ENCODE measurements around the gene TP53TG5. TPM values are rescaled to one million over a fixed set of nuclear protein-coding genes. Genes with fewer than 3 reads are reported as not detected.
A peak's percentile ranks its signal among the peaks of the same experiment; 100 is the strongest.

Gene TP53TG5
- polyA plus RNA-seq, 4 donors, result 0.19 to 0.84 TPM; not detected in 2

DNA sequence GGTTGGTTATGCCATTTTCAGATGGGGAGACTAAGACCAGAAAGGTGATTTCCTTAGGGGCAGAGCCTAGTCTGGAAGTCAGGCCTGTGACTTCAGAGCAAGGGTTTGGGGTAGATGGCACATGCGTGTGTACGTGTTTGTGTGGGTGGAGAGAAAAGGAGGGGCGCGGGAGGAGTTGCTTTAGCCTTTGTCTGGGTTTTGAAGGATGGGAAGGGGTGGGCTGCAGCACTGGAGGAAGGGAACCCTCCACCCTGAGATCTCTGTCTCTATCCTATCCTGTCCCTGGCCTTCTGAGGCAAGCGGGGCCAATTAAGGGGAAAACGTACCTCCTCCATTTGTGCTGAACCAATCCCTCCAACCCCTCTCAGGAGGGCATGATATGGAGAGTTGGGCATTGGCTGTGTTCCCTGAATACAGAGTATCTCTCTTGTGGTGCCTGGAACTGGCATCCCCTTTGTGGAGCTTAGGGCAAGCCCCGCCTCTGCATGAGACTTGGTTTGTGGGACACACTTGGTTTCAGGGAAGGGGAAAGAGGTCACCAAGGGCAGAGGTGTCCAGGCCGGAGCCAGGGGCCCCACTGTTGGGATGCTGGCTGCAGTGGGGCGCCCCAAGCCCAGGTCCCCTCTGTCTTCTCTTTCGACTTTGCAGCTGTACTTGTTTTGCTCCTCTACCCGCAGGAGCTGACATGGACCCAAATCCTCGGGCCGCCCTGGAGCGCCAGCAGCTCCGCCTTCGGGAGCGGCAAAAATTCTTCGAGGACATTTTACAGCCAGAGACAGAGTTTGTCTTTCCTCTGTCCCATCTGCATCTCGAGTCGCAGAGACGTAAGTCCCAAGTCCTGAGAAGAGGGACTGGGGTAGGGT, 29.9 kb upstream of the TP53TG5 start, which contains the start of gene DBNDD2:
Gene DBNDD2 (plus strand): TSS at position 507 of the 863 bp plus-strand sequence. CDS start 179 bp downstream, at position 686.
- Histone ChIP-seq H3K4me3 (ENCODE audit: low read depth in 1 of 3, low read length in 3 of 3) (peak within 1 kb of the TSS; percentile 76 to 86 (median 79)), H3K36me3 (ENCODE audit: control insufficient read depth in 3 of 3, insufficient read depth in 2 of 3, low read depth in 1 of 3, low read length in 3 of 3) (peaks cover 0 to 11% (median 2%) of the 10 kb centered on the region in 3 donors), H3K27me3 (ENCODE audit: control insufficient read depth in 3 of 3, insufficient read depth in 3 of 3, low read length in 3 of 3) (peaks cover 0 to 2% (median 0%) of the 10 kb centered on the region in 3 donors), H3K9me3 (ENCODE audit: control insufficient read depth in 2 of 2, insufficient read depth in 1 of 2, low read depth in 1 of 2, low read length in 1 of 2) (no peaks in the 10 kb centered on the region), H3K4me1 (ENCODE audit: control insufficient read depth in 3 of 3, insufficient read depth in 2 of 3, low read depth in 1 of 3, low read length in 2 of 3) (peaks cover 2 to 13% (median 7%) of the 10 kb centered on the region in 3 donors), H3K27ac (ENCODE audit: low read depth in 1 of 3, low read length in 2 of 3) (peak within 1 kb of the TSS; percentile 39 to 94 (median 68))
- no peak for FAIRE-seq
- no peak for DNase-seq
- 59 to 78% (median 64%) methylated on average over 21 of the region's 21 CpGs for WGBS, 3 donors

- Histone ChIP-seq H3K27ac (ENCODE audit: low read depth in 1 of 3, low read length in 2 of 3) (peak overlapping the region; percentile 39 to 94 (median 68)), H3K4me1 (ENCODE audit: control insufficient read depth in 3 of 3, insufficient read depth in 2 of 3, low read depth in 1 of 3, low read length in 2 of 3) (peaks cover 2 to 13% (median 7%) of the 10 kb centered on the region in 3 donors), H3K4me3 (ENCODE audit: low read depth in 1 of 3, low read length in 3 of 3) (peak overlapping the region; percentile 76 to 86 (median 79)), H3K36me3 (ENCODE audit: control insufficient read depth in 3 of 3, insufficient read depth in 2 of 3, low read depth in 1 of 3, low read length in 3 of 3) (peaks cover 0 to 11% (median 2%) of the 10 kb centered on the region in 3 donors), H3K9me3 (ENCODE audit: control insufficient read depth in 2 of 2, insufficient read depth in 1 of 2, low read depth in 1 of 2, low read length in 1 of 2) (no peaks in the 10 kb centered on the region), H3K27me3 (ENCODE audit: control insufficient read depth in 3 of 3, insufficient read depth in 3 of 3, low read length in 3 of 3) (peaks cover 0 to 2% (median 0%) of the 10 kb centered on the region in 3 donors)
- DNase-seq (peak; percentile 42 to 70), FAIRE-seq (no peak)
- WGBS, 3 donors, result 10 to 20% (median 16%) methylated on average over 28 to 30 of the region's 30 CpGs
Observed at GRCh38 chr20:45407067-45407745, 29.1 kb upstream of the TP53TG5 start.

DNA sequence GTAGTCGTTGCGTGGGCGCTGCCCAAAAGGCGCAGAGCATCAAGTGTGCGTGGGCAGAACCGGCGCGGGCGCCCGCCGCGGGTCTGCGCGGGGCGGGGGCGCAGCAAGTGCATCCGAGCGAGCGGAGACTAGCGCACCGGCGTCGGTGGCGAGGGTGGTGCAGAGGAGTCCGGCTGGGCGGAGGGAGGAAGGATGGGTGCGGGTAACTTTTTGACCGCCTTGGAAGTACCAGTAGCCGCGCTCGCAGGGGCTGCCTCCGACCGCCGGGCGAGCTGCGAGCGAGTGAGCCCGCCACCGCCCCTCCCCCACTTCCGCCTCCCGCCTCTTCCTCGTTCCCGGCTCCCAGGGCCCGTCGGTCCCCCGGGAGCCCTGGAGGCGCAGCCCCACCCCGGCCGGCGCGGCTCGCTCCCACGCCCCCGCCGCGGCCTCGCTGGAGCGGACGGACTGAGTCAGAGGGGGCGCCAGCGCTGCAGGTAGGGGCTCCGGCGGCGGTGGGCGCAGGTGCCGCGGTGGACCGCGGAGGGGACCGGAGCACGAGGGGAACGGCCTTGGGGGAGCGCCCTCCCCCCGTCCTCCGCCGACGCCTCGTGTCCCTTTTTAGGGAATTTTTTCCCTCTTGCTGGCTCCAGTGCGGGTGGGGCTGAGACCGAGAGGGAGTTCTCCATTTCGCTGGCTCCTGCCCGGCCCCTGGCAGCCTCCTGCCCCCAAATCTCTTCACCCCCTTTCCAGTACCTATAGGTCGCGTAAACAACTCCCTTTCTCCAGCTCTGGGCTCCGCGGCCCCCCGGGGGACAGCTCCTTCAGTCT, 28.3 kb upstream of the TP53TG5 start:
- peak overlapping the region; percentile 76 to 86 (median 79) for H3K4me3 ChIP-seq (ENCODE audit: low read depth in 1 of 3, low read length in 3 of 3)
- no peaks in the 10 kb centered on the region for H3K9me3 ChIP-seq (ENCODE audit: control insufficient read depth in 2 of 2, insufficient read depth in 1 of 2, low read depth in 1 of 2, low read length in 1 of 2)
- WGBS, 3 donors, result 1 to 2% (median 1%) methylated on average over 45 to 87 of the region's 87 CpGs
- peak overlapping the region; percentile 40 to 94 (median 68) for H3K27ac ChIP-seq (ENCODE audit: low read depth in 1 of 3, low read length in 2 of 3)
- peaks cover 2 to 12% (median 4%) of the 10 kb centered on the region in 3 donors for H3K4me1 ChIP-seq (ENCODE audit: control insufficient read depth in 3 of 3, insufficient read depth in 2 of 3, low read depth in 1 of 3, low read length in 2 of 3)
- peak; percentile 71 to 83 for DNase-seq
- H3K27me3 ChIP-seq (ENCODE audit: control insufficient read depth in 3 of 3, insufficient read depth in 3 of 3, low read length in 3 of 3), result peaks cover 0 to 2% (median 0%) of the 10 kb centered on the region in 3 donors
- FAIRE-seq, result no peak
- peaks cover 0 to 11% (median 2%) of the 10 kb centered on the region in 3 donors for H3K36me3 ChIP-seq (ENCODE audit: control insufficient read depth in 3 of 3, insufficient read depth in 2 of 3, low read depth in 1 of 3, low read length in 3 of 3)

DNA sequence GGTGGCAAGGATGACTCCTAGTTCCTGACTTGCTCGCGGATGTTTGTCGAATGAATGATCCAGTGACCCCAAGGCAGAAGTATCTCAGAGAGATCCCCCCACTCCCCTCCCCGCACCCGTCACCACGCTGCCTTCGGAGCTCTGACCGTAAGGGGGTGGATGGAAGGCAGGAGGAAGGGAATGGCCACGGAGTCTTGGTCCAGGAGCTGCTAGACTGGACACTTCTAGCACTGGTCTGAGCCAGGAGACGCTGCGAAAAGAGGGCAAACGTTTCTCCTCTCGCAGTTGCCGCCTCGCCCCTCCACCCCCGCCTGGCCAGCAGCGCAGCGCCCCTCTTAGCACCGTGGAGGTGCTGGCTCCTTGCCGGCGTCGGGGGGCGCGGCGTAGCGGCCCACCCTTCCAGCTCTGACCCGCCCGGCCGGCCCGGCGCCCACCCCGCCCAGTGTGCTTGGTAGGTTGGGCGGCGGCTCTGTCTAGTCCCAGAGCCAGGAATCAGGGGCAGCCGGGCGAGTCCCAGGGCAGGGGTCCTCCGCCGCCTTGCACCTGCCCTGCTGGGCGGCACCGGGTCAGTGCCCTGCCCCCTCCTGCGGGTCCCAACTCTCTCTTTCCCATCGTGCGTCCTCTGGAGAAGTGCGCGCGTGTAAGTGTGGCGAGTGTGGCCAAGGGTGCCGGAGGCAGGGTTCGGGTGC, 27.6 kb upstream of the TP53TG5 start:
- H3K4me1 ChIP-seq (ENCODE audit: control insufficient read depth in 3 of 3, insufficient read depth in 2 of 3, low read depth in 1 of 3, low read length in 2 of 3), result peaks cover 0 to 6% (median 4%) of the 10 kb centered on the region in 3 donors
- H3K36me3 ChIP-seq (ENCODE audit: control insufficient read depth in 3 of 3, insufficient read depth in 2 of 3, low read depth in 1 of 3, low read length in 3 of 3), result peaks cover 0 to 11% (median 2%) of the 10 kb centered on the region in 3 donors
- DNase-seq (peak; percentile 39 to 59), FAIRE-seq (no peak)
- peaks cover 0 to 2% (median 0%) of the 10 kb centered on the region in 3 donors for H3K27me3 ChIP-seq (ENCODE audit: control insufficient read depth in 3 of 3, insufficient read depth in 3 of 3, low read length in 3 of 3)
- WGBS, 3 donors, result 0 to 2% (median 1%) methylated on average over 40 to 49 of the region's 49 CpGs
- H3K9me3 ChIP-seq (ENCODE audit: control insufficient read depth in 2 of 2, insufficient read depth in 1 of 2, low read depth in 1 of 2, low read length in 1 of 2), result peaks cover 2 to 7% of the 10 kb centered on the region in 2 donors
- peak overlapping the region; percentile 58 to 86 (median 79) for H3K4me3 ChIP-seq (ENCODE audit: low read depth in 1 of 3, low read length in 3 of 3)
- H3K27ac ChIP-seq (ENCODE audit: low read depth in 1 of 3, low read length in 2 of 3), result peak overlapping the region; percentile 40 to 94 (median 68)

- WGBS, 3 donors, result 6 to 53% (median 47%) methylated on average over 1 of the region's 1 CpG
- H3K36me3 ChIP-seq (ENCODE audit: control insufficient read depth in 3 of 3, insufficient read depth in 2 of 3, low read depth in 1 of 3, low read length in 3 of 3), result peaks cover 0 to 5% (median 0%) of the 10 kb centered on the region in 3 donors
- no peak overlapping the region for H3K4me3 ChIP-seq (ENCODE audit: low read depth in 1 of 3, low read length in 3 of 3)
- H3K27me3 ChIP-seq (ENCODE audit: control insufficient read depth in 3 of 3, insufficient read depth in 3 of 3, low read length in 3 of 3), result peaks cover 0 to 2% (median 0%) of the 10 kb centered on the region in 3 donors
- H3K9me3 ChIP-seq (ENCODE audit: control insufficient read depth in 2 of 2, insufficient read depth in 1 of 2, low read depth in 1 of 2, low read length in 1 of 2), result peaks cover 2 to 18% of the 10 kb centered on the region in 2 donors
- no peak for FAIRE-seq
- no peak overlapping the region for H3K27ac ChIP-seq (ENCODE audit: low read depth in 1 of 3, low read length in 2 of 3)
- no peaks in the 10 kb centered on the region for H3K4me1 ChIP-seq (ENCODE audit: control insufficient read depth in 3 of 3, insufficient read depth in 2 of 3, low read depth in 1 of 3, low read length in 2 of 3)
- DNase-seq, result peak in 1 of 2 donors; percentile 48
Observed at GRCh38 chr20:45404438-45404837, 26.3 kb upstream of the TP53TG5 start.

- H3K27me3 ChIP-seq (ENCODE audit: control insufficient read depth in 3 of 3, insufficient read depth in 3 of 3, low read length in 3 of 3), result peaks cover 0 to 2% (median 0%) of the 10 kb centered on the region in 3 donors
- no peaks in the 10 kb centered on the region for H3K4me1 ChIP-seq (ENCODE audit: control insufficient read depth in 3 of 3, insufficient read depth in 2 of 3, low read depth in 1 of 3, low read length in 2 of 3)
- no peak overlapping the region for H3K4me3 ChIP-seq (ENCODE audit: low read depth in 1 of 3, low read length in 3 of 3)
- peaks cover 2 to 19% of the 10 kb centered on the region in 2 donors for H3K9me3 ChIP-seq (ENCODE audit: control insufficient read depth in 2 of 2, insufficient read depth in 1 of 2, low read depth in 1 of 2, low read length in 1 of 2)
- WGBS, 3 donors, result 91 to 100% (median 94%) methylated on average over 1 of the region's 1 CpG
- no peak for DNase-seq
- H3K36me3 ChIP-seq (ENCODE audit: control insufficient read depth in 3 of 3, insufficient read depth in 2 of 3, low read depth in 1 of 3, low read length in 3 of 3), result no peaks in the 10 kb centered on the region
- no peak overlapping the region for H3K27ac ChIP-seq (ENCODE audit: low read depth in 1 of 3, low read length in 2 of 3)
- no peak for FAIRE-seq
Observed at GRCh38 chr20:45402946-45403345, 24.8 kb upstream of the TP53TG5 start.

DNA sequence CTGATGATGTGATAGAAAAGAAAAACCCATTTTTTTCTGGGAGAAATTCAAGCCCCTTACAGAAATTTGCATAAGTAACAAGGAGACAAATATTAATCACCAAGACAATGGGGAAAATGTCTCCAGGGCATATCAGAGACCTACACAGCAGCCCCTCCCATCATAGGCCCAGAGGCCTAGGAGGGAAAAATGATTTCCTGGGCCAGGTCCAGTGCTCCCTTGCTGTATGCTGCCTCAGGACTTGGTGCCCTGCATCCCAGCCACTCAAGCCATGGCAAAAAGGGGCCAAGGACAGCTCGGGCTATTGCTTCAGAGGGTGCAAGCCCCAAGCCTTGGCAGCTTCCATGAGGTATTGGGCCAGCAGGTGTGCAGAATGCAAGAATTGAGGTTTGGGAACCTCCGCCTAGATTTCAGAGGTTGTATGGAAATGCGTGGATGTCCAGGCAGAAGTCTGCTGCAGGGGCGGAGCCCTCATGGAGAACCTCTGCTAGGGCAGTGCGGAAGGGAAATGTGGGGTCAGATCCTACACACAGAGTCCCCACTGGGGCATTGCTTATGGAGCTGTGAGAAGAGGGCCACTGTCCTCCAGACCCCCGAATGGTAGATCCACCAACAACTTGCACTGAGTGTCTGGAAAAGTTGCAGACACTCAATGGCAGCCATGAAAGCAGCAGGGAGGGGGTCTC, 22.4 kb upstream of the TP53TG5 start:
- Histone ChIP-seq H3K27ac (ENCODE audit: low read depth in 1 of 3, low read length in 2 of 3) (no peak overlapping the region), H3K36me3 (ENCODE audit: control insufficient read depth in 3 of 3, insufficient read depth in 2 of 3, low read depth in 1 of 3, low read length in 3 of 3) (no peaks in the 10 kb centered on the region), H3K4me3 (ENCODE audit: low read depth in 1 of 3, low read length in 3 of 3) (no peak overlapping the region), H3K27me3 (ENCODE audit: control insufficient read depth in 3 of 3, insufficient read depth in 3 of 3, low read length in 3 of 3) (peaks cover 0 to 2% (median 0%) of the 10 kb centered on the region in 3 donors), H3K4me1 (ENCODE audit: control insufficient read depth in 3 of 3, insufficient read depth in 2 of 3, low read depth in 1 of 3, low read length in 2 of 3) (no peaks in the 10 kb centered on the region), H3K9me3 (ENCODE audit: control insufficient read depth in 2 of 2, insufficient read depth in 1 of 2, low read depth in 1 of 2, low read length in 1 of 2) (peaks cover 2 to 19% of the 10 kb centered on the region in 2 donors)
- 95 to 98% (median 96%) methylated on average over 6 of the region's 6 CpGs for WGBS, 3 donors
- DNase-seq, result no peak
- no peak for FAIRE-seq
